NOMO-1 treated with dmso at 0.1 percent for 144 hours (cell line): ENCODE measurements around the gene CCRL2.
"Not testable (repeated sequence)": the region's sequence is repeated elsewhere in the genome, so short reads cannot be mapped to it uniquely, and the experiment has no call there.

ENCODE experiments used
- DNase-seq: peaks from one replicate; lab custom pipeline; 2025; ENCODE audit not compliant: unreplicated experiment; lab: John Stamatoyannopoulos, UW

Gene CCRL2

DNA sequence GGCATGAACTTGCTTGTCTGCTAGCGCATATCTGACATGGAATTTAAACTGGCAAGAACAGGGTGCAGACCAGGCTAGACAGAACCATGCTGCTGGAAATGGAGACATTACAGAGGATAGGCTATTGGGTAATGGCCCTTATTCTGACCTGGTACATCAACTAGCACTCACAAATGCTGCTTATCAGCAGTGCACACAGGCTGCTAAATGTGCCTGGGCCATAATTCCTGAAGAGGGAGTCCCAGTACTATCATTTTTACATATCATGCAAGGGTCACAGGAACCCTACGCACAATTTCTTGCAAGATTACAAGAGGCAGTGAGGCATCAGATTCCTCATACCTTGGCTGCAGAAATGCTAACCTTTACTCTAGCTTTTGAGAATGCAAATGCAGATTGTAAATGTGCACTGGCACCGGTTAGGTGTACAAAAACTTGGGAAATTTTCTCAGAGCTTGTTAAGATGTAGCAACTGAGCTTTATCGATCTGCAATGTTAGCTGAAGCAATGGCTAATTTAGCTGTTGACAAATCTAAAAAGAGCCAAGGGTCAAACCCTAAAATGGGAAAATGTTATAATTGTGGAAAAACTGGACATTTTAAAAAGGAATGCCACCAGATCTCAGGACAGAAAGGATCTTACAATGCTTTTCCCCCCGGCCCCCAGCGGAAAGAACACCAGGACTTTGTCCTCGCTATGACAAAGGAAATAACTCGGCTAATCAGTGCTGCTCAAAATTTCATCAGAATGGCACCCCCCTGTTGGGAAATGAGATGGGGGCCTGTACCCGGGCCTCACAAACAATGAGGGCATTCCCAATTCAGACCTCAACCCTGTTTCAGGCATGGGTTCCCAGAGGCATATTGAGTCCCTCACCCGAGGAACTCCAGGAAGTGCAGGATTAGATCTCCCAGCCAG lies 21.1 kb downstream of the CCRL2 start:
- DNase-seq: no peak

- no peak for DNase-seq
Measured at GRCh38 chr3:46429250-46429649, 22.2 kb downstream of the CCRL2 start.

DNA sequence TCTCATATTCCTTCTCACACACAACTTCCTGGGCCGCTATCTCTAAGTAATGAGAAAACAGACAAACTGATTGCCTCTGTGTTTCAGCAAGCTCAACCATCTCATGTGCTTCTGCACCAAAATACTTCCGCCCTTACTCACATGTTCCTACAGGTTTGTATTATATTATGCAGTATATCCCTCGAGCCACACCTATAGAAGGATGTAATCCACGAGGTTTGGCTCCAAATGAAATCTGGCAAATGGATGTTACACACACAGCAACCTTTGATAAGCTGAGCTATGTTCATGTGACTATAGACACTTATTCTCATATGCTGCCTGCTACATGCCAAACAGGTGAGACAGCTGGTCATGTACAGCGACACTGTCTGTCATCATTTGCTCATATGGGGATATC lies 22.6 kb downstream of the CCRL2 start:
- no peak for DNase-seq

GRCh38 chr3:46430879-46431278 lies 23.8 kb downstream of the CCRL2 start:
- DNase-seq: not testable (repeated sequence)

DNA sequence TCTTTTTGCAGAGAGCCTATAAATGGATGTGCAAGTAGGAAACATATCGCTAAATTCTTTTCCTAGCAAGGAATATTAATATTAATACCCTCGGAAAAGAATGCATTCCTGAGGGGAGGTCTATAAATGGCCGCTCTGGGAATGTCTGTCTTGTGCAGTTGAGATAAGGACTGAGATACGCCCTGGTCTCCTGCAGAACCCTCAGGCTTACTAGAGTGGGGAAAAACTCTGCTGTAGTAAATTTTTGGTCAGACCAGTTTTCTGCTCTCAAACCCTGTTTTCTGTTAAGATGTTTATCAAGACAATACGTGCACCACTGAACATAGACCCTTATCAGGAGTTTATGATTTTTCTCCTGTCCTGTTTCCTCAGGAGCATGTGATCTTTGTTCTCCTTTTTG lies 24.8 kb downstream of the CCRL2 start:
- not testable (repeated sequence) for DNase-seq

GRCh38 chr3:46433118-46433517 lies 26.1 kb downstream of the CCRL2 start:
- DNase-seq: not testable (repeated sequence)

- no peak for DNase-seq
Measured at GRCh38 chr3:46433841-46434240, 26.8 kb downstream of the CCRL2 start.

DNA sequence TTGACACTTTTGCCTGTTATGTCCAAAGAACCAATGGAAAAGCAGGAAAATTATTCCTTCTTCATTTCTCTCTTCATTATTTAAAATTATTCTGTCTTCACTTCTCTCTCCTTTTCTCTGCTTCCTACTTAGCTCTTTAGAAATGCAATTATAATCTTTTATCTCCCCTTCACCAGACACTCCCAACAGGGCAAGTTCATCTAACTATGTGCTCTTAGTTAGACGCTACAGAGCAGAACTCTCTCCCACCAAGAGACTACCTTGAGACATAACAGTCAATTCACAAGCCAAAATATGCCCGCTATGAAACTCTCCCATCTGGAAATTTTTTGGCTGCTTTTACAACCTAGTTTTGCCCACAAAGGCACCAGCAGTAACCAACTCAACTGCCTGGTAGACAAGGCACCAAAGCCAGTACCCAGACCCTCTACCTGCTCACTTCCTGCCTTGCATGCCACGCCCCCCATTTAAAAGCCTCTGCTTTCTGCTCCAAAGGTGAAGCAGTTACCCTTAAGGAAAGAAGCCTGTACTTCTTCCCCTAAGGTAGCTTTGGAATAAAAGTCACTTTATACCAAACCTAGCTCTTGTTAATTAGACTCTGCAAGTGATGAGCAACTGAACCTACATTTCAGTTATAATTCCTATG lies 28.1 kb downstream of the CCRL2 start:
- no peak for DNase-seq

GRCh38 chr3:46438831-46439230 lies 31.8 kb downstream of the CCRL2 start:
- DNase-seq: no peak

DNA sequence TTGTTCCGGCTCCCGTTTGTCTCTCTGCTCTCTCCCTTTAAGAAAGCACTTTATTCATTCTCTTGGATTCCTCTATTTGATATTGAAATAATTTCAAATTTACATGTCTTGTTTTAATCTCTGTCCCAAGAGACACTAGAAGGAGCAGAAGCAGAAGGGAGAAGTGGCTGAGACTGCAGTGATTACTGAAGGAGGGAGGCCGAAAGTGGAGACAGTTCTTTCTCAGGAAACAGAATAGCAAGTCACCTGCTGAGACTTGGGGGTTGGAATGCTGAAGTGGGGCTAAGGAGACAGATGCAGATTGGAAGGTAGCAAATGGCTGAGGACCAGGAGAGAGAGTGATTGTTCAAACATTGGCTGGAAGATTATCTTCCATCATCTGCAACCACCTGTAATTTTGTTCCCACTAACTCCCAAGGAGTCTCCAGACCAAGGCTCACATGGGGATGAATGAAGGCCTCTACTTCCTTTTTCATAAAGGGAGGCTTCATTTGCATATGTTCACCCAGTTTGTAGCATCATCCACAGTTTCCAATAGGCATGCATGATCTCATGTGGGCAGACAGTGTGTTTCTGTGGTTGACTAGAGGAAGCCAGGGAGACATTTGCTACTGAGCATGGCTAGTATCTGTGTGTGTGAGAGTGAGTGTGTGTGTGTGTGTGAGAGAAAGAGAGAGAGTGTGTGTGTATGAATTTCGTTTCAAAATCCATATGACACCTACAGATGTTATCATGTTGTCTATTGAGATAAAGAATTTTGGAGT lies 33.7 kb downstream of the CCRL2 start:
- no peak for DNase-seq

GRCh38 chr3:46442576-46443530 lies 35.8 kb downstream of the CCRL2 start:
- DNase-seq: no peak

DNA sequence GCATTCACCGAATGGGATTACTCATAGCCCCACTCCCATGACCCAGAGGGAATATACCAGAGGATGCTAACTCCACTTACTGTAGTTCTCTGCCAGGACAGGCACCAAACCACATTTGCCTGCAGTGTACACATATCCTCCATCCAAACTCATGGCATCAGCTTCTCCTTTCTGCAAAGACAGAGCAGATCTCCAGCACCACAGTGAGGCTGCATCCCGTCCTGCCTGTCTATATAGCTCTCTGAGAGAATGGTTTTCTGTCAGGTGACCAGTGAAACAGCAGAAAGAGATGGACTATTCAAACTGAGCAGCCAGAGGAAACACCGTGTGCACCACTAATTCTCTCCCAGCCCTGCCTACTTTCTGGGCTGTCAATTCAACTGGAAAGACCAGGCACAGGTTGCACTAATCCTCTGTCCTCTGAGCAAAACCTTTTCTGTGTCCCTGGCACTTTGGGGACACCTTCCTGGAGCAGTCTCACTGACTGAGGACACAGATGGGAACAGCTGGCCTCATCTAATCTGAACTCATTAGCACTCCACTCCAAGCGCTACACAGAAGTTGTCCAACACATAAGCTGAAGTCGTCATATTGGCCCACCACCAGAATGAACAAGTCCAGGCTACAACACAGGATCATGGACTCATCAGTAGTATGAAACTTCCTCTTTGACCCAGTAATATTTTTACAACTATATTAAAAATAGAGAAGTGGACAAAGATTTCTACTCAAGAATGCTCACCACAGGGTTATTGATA lies 40.3 kb downstream of the CCRL2 start:
- DNase-seq: peak; percentile 32

GRCh38 chr3:46448721-46449120 lies 41.7 kb downstream of the CCRL2 start:
- no peak for DNase-seq

DNA sequence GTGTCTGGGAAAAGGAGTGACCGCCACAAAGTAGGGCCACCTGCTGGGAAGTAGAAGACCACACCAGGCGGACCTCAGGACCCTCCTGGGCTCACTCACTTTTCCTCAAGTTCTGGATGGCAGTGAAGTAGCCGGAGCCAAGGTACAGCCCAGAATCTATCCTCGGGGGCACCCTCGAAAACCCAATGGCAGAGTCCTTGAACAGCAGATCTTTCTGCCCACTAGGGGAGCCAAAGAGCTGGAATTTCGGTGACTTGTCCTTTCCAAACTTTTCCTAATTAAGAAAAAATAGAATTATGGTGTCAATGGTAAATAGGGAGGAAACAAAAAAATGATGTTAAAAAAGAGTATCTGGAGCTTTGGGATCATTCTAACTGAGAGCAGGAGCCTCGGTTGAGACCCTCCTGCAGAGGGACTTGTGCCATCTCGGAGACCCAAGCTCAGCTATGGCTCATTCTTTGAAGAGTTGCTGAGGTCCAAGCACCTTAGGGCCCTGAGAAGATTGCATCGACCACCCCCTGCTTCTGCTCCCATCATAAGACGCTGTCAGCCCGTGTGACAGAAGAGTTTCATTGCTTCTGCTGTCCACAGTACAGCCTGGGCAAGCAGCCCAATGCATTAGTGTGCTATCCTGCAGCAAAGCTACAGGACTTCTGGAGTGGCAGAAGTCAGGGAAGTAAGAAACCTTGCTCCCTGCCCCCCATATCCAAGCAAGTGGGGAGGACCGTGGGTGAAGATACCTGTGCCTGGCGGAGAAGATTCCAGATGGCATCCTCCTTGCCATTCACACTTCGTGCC lies 42.9 kb downstream of the CCRL2 start:
- DNase-seq: no peak

- DNase-seq: no peak
Measured at GRCh38 chr3:46453526-46454208, 46.6 kb downstream of the CCRL2 start.

GRCh38 chr3:46454209-46454595 lies 47.1 kb downstream of the CCRL2 start:
- no peak for DNase-seq

DNA sequence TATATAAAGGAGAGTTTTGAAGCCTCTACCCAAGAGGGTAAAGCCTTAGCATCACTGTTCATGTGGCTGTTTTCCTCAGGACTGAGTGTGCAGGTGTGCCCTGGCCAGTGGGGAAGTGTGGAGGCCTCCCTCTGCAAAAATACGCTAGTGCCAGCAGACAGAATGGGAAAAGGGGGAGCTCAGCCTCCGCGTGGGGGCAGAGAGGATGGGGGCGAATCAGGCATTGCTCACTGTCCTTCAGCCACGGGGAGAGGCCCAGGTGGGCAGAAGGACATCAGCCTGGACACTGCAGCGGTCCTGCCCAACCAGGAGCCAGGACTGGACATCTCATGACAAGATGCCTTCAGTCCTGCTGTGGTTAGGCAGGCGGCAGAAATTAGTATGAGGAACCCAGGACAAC lies 47.5 kb downstream of the CCRL2 start:
- no peak for DNase-seq
